ENCODE results near the gene PAFAH1B2.
"Not testable (repeated sequence)": the region's sequence is repeated elsewhere in the genome, so short reads cannot be mapped to it uniquely, and the experiment has no call there.

The PAFAH1B2 gene

GRCh38 chr11:117107701-117108590, 36.1 kb upstream of the PAFAH1B2 start:
- no peaks in the 10 kb centered on the region for H3K27me3 ChIP-seq (ENCODE audit: low read length)
- H3K27ac ChIP-seq (ENCODE audit: low read depth, low read length): no peak overlapping the region
- H4K20me1 ChIP-seq (ENCODE audit: low read depth, low read length): no peaks in the 10 kb centered on the region
- no peak overlapping the region for H2AFZ ChIP-seq (ENCODE audit: low read depth, low read length, severe bottlenecking)
- no peak overlapping the region for H3K9ac ChIP-seq (ENCODE audit: low read length)
- no peaks in the 10 kb centered on the region for H3K79me2 ChIP-seq (ENCODE audit: insufficient read depth, low read length)
- no peaks in the 10 kb centered on the region for H3K9me2 ChIP-seq (replicated peaks; ENCODE audit: insufficient read depth, low read length)
- no peak overlapping the region for H3K4me2 ChIP-seq (ENCODE audit: low read depth, low read length, poor library complexity, severe bottlenecking)
- H3K36me3 ChIP-seq (ENCODE audit: low read length): no peaks in the 10 kb centered on the region
- no peaks in the 10 kb centered on the region for H3F3A ChIP-seq (ENCODE audit: insufficient read depth)
- TF ChIP-seq CTCF (IDR thresholded peaks at IDR 0.05; ENCODE audit: insufficient read depth, low read length, poor library complexity, severe bottlenecking): no peak
- no peak for TF ChIP-seq EZH2phosphoT487 (conservative IDR thresholded peaks at IDR 0.05; ENCODE audit: low read length)
- H3K4me3 ChIP-seq (ENCODE audit: insufficient read depth, low read length, poor library complexity, severe bottlenecking): no peak overlapping the region
- no peaks in the 10 kb centered on the region for H3K9me3 ChIP-seq (ENCODE audit: insufficient read depth, low read length)

GRCh38 chr11:117110294-117110950, 33.7 kb upstream of the PAFAH1B2 start:
- Histone ChIP-seq H3K27ac (ENCODE audit: low read depth, low read length) (no peak overlapping the region), H3K9me3 (ENCODE audit: insufficient read depth, low read length) (no peaks in the 10 kb centered on the region), H3K4me2 (ENCODE audit: low read depth, low read length, poor library complexity, severe bottlenecking) (no peak overlapping the region), H3K4me3 (ENCODE audit: insufficient read depth, low read length, poor library complexity, severe bottlenecking) (no peak overlapping the region), H3K27me3 (ENCODE audit: low read length) (no peaks in the 10 kb centered on the region), H3K9me2 (replicated peaks; ENCODE audit: insufficient read depth, low read length) (no peaks in the 10 kb centered on the region), H2AFZ (ENCODE audit: low read depth, low read length, severe bottlenecking) (no peak overlapping the region), H3K9ac (ENCODE audit: low read length) (no peak overlapping the region), H3K79me2 (ENCODE audit: insufficient read depth, low read length) (no peaks in the 10 kb centered on the region), H3K36me3 (ENCODE audit: low read length) (no peaks in the 10 kb centered on the region), H4K20me1 (ENCODE audit: low read depth, low read length) (no peaks in the 10 kb centered on the region), H3F3A (ENCODE audit: insufficient read depth) (no peaks in the 10 kb centered on the region)
- TF ChIP-seq EZH2phosphoT487 (conservative IDR thresholded peaks at IDR 0.05; ENCODE audit: low read length) (no peak), CTCF (IDR thresholded peaks at IDR 0.05; ENCODE audit: insufficient read depth, low read length, poor library complexity, severe bottlenecking) (no peak)

GRCh38 chr11:117112497-117112896, 31.6 kb upstream of the PAFAH1B2 start:
- not testable (repeated sequence) for H3K36me3 ChIP-seq (ENCODE audit: low read length); H3F3A ChIP-seq (ENCODE audit: insufficient read depth); H3K9me2 ChIP-seq (replicated peaks; ENCODE audit: insufficient read depth, low read length); H3K4me2 ChIP-seq (ENCODE audit: low read depth, low read length, poor library complexity, severe bottlenecking); H3K9me3 ChIP-seq (ENCODE audit: insufficient read depth, low read length); H4K20me1 ChIP-seq (ENCODE audit: low read depth, low read length); H3K27me3 ChIP-seq (ENCODE audit: low read length); H3K4me3 ChIP-seq (ENCODE audit: insufficient read depth, low read length, poor library complexity, severe bottlenecking); H2AFZ ChIP-seq (ENCODE audit: low read depth, low read length, severe bottlenecking); H3K79me2 ChIP-seq (ENCODE audit: insufficient read depth, low read length); H3K9ac ChIP-seq (ENCODE audit: low read length); H3K27ac ChIP-seq (ENCODE audit: low read depth, low read length)

- not testable (repeated sequence) for H3K4me2 ChIP-seq (ENCODE audit: low read depth, low read length, poor library complexity, severe bottlenecking); H3K4me3 ChIP-seq (ENCODE audit: insufficient read depth, low read length, poor library complexity, severe bottlenecking); H3K79me2 ChIP-seq (ENCODE audit: insufficient read depth, low read length); H3K9me3 ChIP-seq (ENCODE audit: insufficient read depth, low read length); H2AFZ ChIP-seq (ENCODE audit: low read depth, low read length, severe bottlenecking); H3K27ac ChIP-seq (ENCODE audit: low read depth, low read length); H4K20me1 ChIP-seq (ENCODE audit: low read depth, low read length); H3K27me3 ChIP-seq (ENCODE audit: low read length); H3K9me2 ChIP-seq (replicated peaks; ENCODE audit: insufficient read depth, low read length); H3K9ac ChIP-seq (ENCODE audit: low read length); H3F3A ChIP-seq (ENCODE audit: insufficient read depth); H3K36me3 ChIP-seq (ENCODE audit: low read length)
Measured at GRCh38 chr11:117112939-117113338, 31.1 kb upstream of the PAFAH1B2 start.

Data from SU-DHL-6 (cell line).